WTC11 (cell line): Measurements from ENCODE around the gene OGT. TPM values are rescaled to one million over a fixed set of nuclear protein-coding genes. Genes with fewer than 3 reads are reported as not detected.

Source experiments
- ATF1 ChIP-seq: sonication (generic); formaldehyde crosslinking; IDR thresholded peaks from 2 replicates; pipeline ENCODE4 v1.8.1; 2023; ENCODE audit warnings: mild to moderate bottlenecking, moderate library complexity, missing genetic modification reagents
- ATF6 ChIP-seq: sonication (generic); formaldehyde crosslinking; IDR thresholded peaks from 2 replicates; pipeline ENCODE4 v1.8.1; 2023; ENCODE audit warnings: mild to moderate bottlenecking, missing genetic modification reagents
- EMX1 ChIP-seq: fragments of 250-450 bp; sonication (Bioruptor Pico); IDR thresholded peaks from 2 replicates; pipeline ENCODE4 v1.8.0; 2021; ENCODE audit warnings: mild to moderate bottlenecking
- FOXK1 ChIP-seq: sonication (generic); formaldehyde crosslinking; IDR thresholded peaks from 2 replicates; pipeline ENCODE4 v1.8.0; 2022; ENCODE audit warnings: mild to moderate bottlenecking, moderate library complexity, missing genetic modification reagents
- FOXP1 ChIP-seq: sonication (generic); formaldehyde crosslinking; IDR thresholded peaks from 2 replicates; pipeline ENCODE4 v1.8.0; 2022; ENCODE audit warnings: missing genetic modification reagents, mild to moderate bottlenecking, moderate library complexity, borderline replicate concordance
- FOXP4 ChIP-seq: sonication (generic); formaldehyde crosslinking; IDR thresholded peaks from 2 replicates; pipeline ENCODE4 v1.8.0; 2022; ENCODE audit warnings: mild to moderate bottlenecking, missing genetic modification reagents
- GABPB1 ChIP-seq: sonication (generic); formaldehyde crosslinking; IDR thresholded peaks from 2 replicates; pipeline ENCODE4 v1.8.1; 2023; ENCODE audit warnings: mild to moderate bottlenecking, missing genetic modification reagents
- KAT7 ChIP-seq: sonication (generic); formaldehyde crosslinking; IDR thresholded peaks from 2 replicates; pipeline ENCODE4 v1.8.1; 2023; ENCODE audit warnings: missing genetic modification reagents, mild to moderate bottlenecking, borderline replicate concordance
- NFATC4 ChIP-seq: fragments of 250-450 bp; sonication (Bioruptor Pico); IDR thresholded peaks from 2 replicates; pipeline ENCODE4 v1.9.0; 2021; ENCODE audit warnings: mild to moderate bottlenecking
- NFE2L1 ChIP-seq: sonication (generic); formaldehyde crosslinking; IDR thresholded peaks from 2 replicates; pipeline ENCODE4 v1.8.1; 2023; ENCODE audit warnings: missing genetic modification reagents
- NR1H2 ChIP-seq: sonication (generic); formaldehyde crosslinking; IDR thresholded peaks from 2 replicates; pipeline ENCODE4 v1.9.0; 2021; ENCODE audit warnings: mild to moderate bottlenecking, moderate library complexity, missing genetic modification reagents
- PRRX2 ChIP-seq: fragments of 250-450 bp; sonication (Bioruptor Pico); IDR thresholded peaks from 2 replicates; pipeline ENCODE4 v1.8.0; 2021; ENCODE audit warnings: mild to moderate bottlenecking
- RORB ChIP-seq: fragments of 250-450 bp; sonication (Bioruptor Pico); IDR thresholded peaks from 2 replicates; pipeline ENCODE4 v1.9.0; 2021; ENCODE audit warnings: mild to moderate bottlenecking
- SMAD3 ChIP-seq: sonication (generic); formaldehyde crosslinking; IDR thresholded peaks from 2 replicates; pipeline ENCODE4 v1.8.0; 2022; ENCODE audit warnings: missing genetic modification reagents, mild to moderate bottlenecking, borderline replicate concordance
- SMAD4 ChIP-seq: sonication (generic); formaldehyde crosslinking; IDR thresholded peaks from 2 replicates; pipeline ENCODE4 v1.8.0; 2022; ENCODE audit warnings: mild to moderate bottlenecking, missing genetic modification reagents
- SP1 ChIP-seq: sonication (generic); formaldehyde crosslinking; conservative IDR thresholded peaks from 2 replicates; pipeline ENCODE4 v1.8.1; 2022; ENCODE audit warnings: missing genetic modification reagents
- TCF7 ChIP-seq: sonication (generic); formaldehyde crosslinking; IDR thresholded peaks from 2 replicates; pipeline ENCODE4 v1.8.0; 2022; ENCODE audit warnings: mild to moderate bottlenecking, low read depth, missing genetic modification reagents, moderate library complexity
- ZBTB21 ChIP-seq: sonication (generic); formaldehyde crosslinking; IDR thresholded peaks from 2 replicates; pipeline ENCODE4 v1.8.1; 2023; ENCODE audit warnings: mild to moderate bottlenecking, missing genetic modification reagents, borderline replicate concordance
- ZNF219 ChIP-seq: sonication (generic); formaldehyde crosslinking; IDR thresholded peaks from 2 replicates; pipeline ENCODE4 v1.8.0; 2023; ENCODE audit warnings: missing genetic modification reagents, mild to moderate bottlenecking, borderline replicate concordance
- ZNF232 ChIP-seq: sonication (generic); formaldehyde crosslinking; IDR thresholded peaks from 2 replicates; pipeline ENCODE4 v1.8.0; 2022; ENCODE audit warnings: mild to moderate bottlenecking, missing genetic modification reagents
- ZNF281 ChIP-seq: sonication (generic); formaldehyde crosslinking; IDR thresholded peaks from 2 replicates; pipeline ENCODE4 v1.8.0; 2023; ENCODE audit warnings: mild to moderate bottlenecking, missing genetic modification reagents
- ZNF317 ChIP-seq: sonication (generic); formaldehyde crosslinking; IDR thresholded peaks from 2 replicates; pipeline ENCODE4 v1.8.1; 2023; ENCODE audit warnings: low read depth, mild to moderate bottlenecking, moderate library complexity, missing genetic modification reagents, borderline replicate concordance
- total RNA-seq: library from RNA; stranded (reverse); gene quantifications from 3 replicates; pipeline ENCODE4 v1.2.3, GENCODE V29; 2021
- TF ChIP-seq, protein P1 (sequence below): sonication (generic); formaldehyde crosslinking; IDR thresholded peaks from 2 replicates; pipeline ENCODE4 v1.8.0; 2022; ENCODE audit warnings: missing genetic modification reagents
- TF ChIP-seq, protein P2 (sequence below): fragments of 250-450 bp; sonication (Bioruptor Pico); conservative IDR thresholded peaks from 2 replicates; pipeline ENCODE4 v1.9.0; 2021; ENCODE audit warnings: mild to moderate bottlenecking

The OGT gene
- total RNA-seq, 1 experiment from 2014 or later = 126 TPM

DNA sequence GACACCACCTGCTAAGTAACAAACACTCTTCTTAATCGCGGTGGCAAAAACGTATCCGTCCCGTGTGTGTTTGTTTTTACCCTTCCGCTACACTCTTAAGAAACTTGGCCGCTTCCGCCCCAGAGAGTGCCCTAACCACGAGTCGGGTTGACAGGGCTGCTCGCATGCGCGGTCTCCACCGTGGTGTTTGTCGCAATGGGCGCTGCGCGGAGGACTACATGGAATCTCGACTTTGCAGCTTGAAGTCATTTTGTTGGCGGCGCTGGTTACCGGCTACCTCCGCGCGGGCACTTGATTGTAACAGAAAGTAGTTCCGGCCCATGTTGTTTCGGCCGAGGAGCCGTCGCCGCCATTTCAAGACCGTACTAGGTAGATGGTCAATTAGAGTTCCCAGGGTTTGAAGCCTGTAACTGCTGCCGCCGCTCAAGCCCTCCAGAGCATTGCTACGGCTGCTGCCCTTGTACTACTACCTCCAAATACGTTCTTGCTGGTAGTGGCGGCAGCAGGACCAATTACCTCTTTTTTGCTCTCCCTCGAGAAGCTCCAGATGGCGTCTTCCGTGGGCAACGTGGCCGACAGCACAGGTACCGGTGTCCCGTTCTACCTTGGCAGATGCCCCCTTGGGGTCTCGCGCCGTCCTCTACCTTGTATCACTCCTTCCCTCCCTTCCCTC is at the start of gene OGT (continued):
- peak; percentile 65; the same call in 1 of the 2 replicates for TF ChIP-seq GABPB1 (CRISPR knock-in tag)
- TF ChIP-seq ZBTB21 = no peak
- no peak for TF ChIP-seq NR1H2 (CRISPR knock-in tag)
- TF ChIP-seq ATF6 = no peak
- TF ChIP-seq, protein P1, sequence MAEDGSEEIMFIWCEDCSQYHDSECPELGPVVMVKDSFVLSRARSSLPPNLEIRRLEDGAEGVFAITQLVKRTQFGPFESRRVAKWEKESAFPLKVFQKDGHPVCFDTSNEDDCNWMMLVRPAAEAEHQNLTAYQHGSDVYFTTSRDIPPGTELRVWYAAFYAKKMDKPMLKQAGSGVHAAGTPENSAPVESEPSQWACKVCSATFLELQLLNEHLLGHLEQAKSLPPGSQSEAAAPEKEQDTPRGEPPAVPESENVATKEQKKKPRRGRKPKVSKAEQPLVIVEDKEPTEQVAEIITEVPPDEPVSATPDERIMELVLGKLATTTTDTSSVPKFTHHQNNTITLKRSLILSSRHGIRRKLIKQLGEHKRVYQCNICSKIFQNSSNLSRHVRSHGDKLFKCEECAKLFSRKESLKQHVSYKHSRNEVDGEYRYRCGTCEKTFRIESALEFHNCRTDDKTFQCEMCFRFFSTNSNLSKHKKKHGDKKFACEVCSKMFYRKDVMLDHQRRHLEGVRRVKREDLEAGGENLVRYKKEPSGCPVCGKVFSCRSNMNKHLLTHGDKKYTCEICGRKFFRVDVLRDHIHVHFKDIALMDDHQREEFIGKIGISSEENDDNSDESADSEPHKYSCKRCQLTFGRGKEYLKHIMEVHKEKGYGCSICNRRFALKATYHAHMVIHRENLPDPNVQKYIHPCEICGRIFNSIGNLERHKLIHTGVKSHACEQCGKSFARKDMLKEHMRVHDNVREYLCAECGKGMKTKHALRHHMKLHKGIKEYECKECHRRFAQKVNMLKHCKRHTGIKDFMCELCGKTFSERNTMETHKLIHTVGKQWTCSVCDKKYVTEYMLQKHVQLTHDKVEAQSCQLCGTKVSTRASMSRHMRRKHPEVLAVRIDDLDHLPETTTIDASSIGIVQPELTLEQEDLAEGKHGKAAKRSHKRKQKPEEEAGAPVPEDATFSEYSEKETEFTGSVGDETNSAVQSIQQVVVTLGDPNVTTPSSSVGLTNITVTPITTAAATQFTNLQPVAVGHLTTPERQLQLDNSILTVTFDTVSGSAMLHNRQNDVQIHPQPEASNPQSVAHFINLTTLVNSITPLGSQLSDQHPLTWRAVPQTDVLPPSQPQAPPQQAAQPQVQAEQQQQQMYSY = no peak
- no peak for TF ChIP-seq EMX1 (CRISPR knock-in tag)
- TF ChIP-seq FOXP4 (CRISPR knock-in tag) = peak; percentile 69; the same call in 1 of the 2 replicates
- no peak for TF ChIP-seq ZNF232 (CRISPR knock-in tag)
- TF ChIP-seq ZNF219 (CRISPR knock-in tag) = no peak
- no peak for TF ChIP-seq RORB (CRISPR knock-in tag)
- no peak for TF ChIP-seq SMAD3 (CRISPR knock-in tag)
- TF ChIP-seq, protein P2, sequence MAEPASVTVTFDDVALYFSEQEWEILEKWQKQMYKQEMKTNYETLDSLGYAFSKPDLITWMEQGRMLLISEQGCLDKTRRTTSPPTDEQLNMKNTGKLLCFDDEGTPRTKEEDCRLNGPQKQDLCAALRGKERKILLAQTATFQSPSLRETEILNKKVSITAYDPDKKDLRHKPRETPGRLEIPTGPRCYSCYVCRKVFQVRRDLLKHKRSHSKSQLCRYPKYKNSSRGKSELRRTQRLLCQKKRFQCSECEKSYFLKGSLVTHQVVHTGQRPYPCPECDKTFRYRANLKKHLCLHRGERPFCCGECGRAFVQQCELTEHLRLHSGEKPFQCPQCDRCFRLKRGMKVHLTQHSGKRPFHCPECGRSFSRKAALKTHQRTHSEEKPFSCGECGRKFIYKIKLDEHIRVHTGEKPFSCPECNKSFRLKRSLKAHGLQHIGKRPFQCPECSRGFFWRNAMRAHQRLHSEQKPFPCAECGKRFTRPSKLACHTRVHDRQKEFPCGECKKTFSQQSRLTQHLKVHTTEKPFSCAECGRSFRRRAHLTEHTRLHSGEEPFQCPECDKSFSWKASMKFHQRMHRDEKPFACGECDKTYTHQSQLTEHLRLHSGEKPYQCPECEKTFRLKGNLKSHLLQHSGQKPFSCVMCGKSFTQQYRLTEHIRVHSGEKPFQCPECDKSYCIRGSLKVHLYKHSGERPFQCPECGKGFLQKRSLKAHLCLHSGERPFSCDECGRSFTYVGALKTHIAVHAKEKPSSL = no peak
- TF ChIP-seq PRRX2 (CRISPR knock-in tag) = no peak
- peak; percentile 85 for TF ChIP-seq FOXK1 (CRISPR knock-in tag)
- peak; percentile 40; the same call in 1 of the 2 replicates for TF ChIP-seq KAT7 (CRISPR knock-in tag)
- 0 out of 2 replicates have a peak, but pooled peaks have one; percentile 39 for TF ChIP-seq SP1 (CRISPR knock-in tag)
- TF ChIP-seq SMAD4 (CRISPR knock-in tag) = no peak
- TF ChIP-seq FOXP1 (CRISPR knock-in tag) = peak; percentile 59; the same call in 1 of the 2 replicates
- TF ChIP-seq ZNF281 (CRISPR knock-in tag) = 0 out of 2 replicates have a peak, but pooled peaks have one; percentile 18
- TF ChIP-seq ATF1 (CRISPR knock-in tag) = no peak
- TF ChIP-seq NFE2L1 (CRISPR knock-in tag) = peak; percentile 69; the same call in 1 of the 2 replicates
- TF ChIP-seq ZNF317 = 0 out of 2 replicates have a peak, but pooled peaks have one; percentile 24
- TF ChIP-seq NFATC4 = no peak
- no peak for TF ChIP-seq TCF7 (CRISPR knock-in tag)
